ENCODE measurements around the gene KRTAP19-8.

The KRTAP19-8 gene

DNA sequence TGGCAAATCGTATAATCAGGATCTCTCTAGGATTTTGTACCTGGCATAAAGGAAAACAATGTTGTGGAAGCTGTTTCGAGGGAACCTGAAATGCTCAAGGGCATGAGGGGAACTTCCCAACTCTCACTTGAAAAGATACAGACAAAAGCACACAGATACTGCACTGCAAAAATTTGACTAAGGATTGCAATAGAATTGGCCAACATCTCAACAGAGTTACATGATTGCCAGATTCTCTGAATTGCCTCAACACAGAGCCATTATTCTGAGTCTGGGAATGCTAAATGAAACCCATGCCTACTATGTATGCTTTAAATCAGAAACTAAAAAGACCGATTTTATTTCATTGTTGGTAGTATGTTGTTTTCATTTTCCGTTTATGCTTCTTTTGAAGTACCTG lies 16.0 kb downstream of the KRTAP19-8 start:
- H3K27ac Mint-ChIP-seq = no peak overlapping the region
- no peak overlapping the region for H3K4me3 Mint-ChIP-seq
- no peaks in the 10 kb centered on the region for H3K36me3 Mint-ChIP-seq (ENCODE audit: low read depth)
- H3K27me3 Mint-ChIP-seq (ENCODE audit: low read depth) = no peaks in the 10 kb centered on the region
- TF ChIP-seq, protein P1, sequence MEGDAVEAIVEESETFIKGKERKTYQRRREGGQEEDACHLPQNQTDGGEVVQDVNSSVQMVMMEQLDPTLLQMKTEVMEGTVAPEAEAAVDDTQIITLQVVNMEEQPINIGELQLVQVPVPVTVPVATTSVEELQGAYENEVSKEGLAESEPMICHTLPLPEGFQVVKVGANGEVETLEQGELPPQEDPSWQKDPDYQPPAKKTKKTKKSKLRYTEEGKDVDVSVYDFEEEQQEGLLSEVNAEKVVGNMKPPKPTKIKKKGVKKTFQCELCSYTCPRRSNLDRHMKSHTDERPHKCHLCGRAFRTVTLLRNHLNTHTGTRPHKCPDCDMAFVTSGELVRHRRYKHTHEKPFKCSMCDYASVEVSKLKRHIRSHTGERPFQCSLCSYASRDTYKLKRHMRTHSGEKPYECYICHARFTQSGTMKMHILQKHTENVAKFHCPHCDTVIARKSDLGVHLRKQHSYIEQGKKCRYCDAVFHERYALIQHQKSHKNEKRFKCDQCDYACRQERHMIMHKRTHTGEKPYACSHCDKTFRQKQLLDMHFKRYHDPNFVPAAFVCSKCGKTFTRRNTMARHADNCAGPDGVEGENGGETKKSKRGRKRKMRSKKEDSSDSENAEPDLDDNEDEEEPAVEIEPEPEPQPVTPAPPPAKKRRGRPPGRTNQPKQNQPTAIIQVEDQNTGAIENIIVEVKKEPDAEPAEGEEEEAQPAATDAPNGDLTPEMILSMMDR (IDR thresholded peaks at IDR 0.05; ENCODE audit: unreplicated experiment in 3 of 3) = no peak
- H3K4me1 Mint-ChIP-seq = no peaks in the 10 kb centered on the region
- H3K9me3 Mint-ChIP-seq = no peaks in the 10 kb centered on the region

DNA sequence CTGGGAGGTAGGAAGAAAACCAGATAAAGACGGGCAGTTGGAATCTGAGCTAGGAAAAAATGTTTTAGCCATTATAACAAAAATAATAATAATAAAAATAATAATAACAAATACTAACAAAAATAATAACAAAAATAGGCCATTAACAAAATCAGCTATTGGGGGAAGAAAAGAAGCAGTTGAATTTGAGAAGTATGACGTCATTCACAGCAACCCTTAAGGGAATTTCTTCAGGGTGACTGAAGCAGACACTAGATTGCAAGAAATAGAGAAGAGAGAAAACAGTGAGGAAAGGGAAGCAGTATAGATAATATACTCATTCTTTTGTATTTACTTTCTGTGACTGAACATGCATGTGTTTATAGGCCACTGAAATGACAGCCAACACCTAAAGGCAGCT lies 20.0 kb downstream of the KRTAP19-8 start:
- H3K4me1 Mint-ChIP-seq = no peaks in the 10 kb centered on the region
- H3K27me3 Mint-ChIP-seq (ENCODE audit: low read depth) = no peaks in the 10 kb centered on the region
- no peak overlapping the region for H3K4me3 Mint-ChIP-seq
- H3K36me3 Mint-ChIP-seq (ENCODE audit: low read depth) = no peaks in the 10 kb centered on the region
- H3K27ac Mint-ChIP-seq = no peak overlapping the region
- TF ChIP-seq, protein P1 (IDR thresholded peaks at IDR 0.05; ENCODE audit: unreplicated experiment in 3 of 3) = no peak
- no peaks in the 10 kb centered on the region for H3K9me3 Mint-ChIP-seq

DNA sequence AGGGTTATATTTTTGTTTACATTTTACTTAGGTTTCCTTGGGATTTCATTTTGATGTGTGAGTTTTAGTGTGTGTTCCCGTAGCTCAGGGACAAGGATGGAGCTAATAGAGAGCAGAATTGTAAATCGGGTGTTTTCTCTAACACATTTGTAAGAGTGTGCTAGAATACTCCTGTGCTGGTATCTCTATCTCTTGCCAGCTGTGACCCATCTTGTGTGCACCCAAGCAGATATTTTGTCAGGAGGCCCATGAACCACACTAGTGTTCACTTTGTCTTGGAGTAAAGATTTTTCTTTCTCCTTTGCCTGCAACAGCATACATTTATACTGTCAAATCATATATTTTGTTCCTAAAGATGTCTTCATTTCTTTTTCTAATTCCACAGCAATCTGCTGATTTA lies 23.4 kb downstream of the KRTAP19-8 start:
- Mint-ChIP-seq H3K27ac (no peak overlapping the region), H3K4me1 (no peaks in the 10 kb centered on the region), H3K27me3 (ENCODE audit: low read depth) (no peaks in the 10 kb centered on the region), H3K4me3 (no peak overlapping the region), H3K9me3 (no peaks in the 10 kb centered on the region), H3K36me3 (ENCODE audit: low read depth) (no peaks in the 10 kb centered on the region)
- TF ChIP-seq, protein P1 (IDR thresholded peaks at IDR 0.05; ENCODE audit: unreplicated experiment in 3 of 3) = no peak

DNA sequence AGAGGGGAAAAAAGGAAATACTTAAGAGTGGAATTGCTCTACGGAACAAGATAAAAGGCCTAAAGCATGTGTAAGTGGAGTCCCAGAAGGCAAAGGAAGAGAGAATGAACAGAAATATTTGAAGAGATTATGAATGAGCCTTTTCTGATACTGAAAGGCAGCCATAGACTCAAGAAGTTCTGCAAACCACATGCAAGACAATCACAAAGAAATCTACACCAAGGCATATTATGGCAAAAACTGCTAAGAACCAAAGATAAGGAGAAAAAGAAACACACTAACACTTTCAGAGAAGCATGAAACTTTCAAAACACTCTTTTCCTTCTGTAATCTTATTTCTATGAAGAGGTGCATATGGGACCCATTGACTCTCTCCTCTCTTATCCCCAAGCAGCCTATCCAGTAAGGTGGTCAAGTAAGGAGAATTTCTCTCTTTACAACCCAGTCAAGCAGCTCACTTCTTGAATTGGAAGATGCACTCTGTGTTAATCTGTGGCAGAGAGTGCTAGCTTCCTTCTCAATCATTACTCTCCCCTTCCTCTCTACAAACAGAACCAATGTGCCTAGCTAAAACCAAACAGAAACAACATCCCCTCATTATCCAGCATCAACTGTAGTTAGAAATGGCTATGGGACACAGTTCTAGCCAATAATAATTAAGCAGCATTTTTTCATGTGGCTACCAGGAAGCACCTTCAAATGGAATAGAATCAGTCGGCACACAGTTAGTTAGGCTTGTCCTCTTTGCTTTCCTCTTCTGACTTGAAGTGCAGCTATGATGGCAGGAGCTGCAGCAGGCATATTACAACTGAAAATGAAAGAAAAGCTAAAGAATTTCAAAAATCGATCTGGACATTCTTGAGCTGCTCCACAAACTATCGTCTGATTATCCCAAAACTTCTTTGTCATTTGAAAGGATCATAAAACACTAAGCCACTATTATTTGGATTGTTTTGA lies 25.9 kb downstream of the KRTAP19-8 start:
- Mint-ChIP-seq H3K36me3 (ENCODE audit: low read depth) (no peaks in the 10 kb centered on the region), H3K4me3 (no peak overlapping the region), H3K4me1 (no peaks in the 10 kb centered on the region), H3K9me3 (peaks cover 5% of the 10 kb centered on the region), H3K27ac (no peak overlapping the region), H3K27me3 (ENCODE audit: low read depth) (no peaks in the 10 kb centered on the region)
- TF ChIP-seq, protein P1 (IDR thresholded peaks at IDR 0.05; ENCODE audit: unreplicated experiment in 3 of 3) = no peak

DNA sequence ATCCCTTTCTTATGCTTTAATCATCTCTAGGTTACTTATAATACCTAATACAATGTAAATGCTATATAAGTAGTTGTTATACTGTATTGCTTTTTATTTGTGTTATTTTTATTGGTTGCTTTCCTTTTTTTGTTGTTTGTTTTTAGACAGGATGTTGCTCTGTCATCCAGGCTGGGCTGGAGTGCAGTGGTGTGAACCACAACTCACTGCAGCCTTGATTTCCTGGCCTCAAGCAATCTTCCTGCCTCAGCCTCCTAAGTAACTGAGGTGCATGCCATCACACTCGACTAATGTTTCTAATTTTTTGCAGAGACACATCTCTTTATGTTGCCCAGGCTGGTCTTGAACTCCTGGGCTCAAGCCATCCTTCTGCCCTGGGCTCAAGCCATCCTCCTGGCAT lies 26.9 kb downstream of the KRTAP19-8 start:
- H3K36me3 Mint-ChIP-seq (ENCODE audit: low read depth) = no peaks in the 10 kb centered on the region
- H3K4me1 Mint-ChIP-seq = no peaks in the 10 kb centered on the region
- TF ChIP-seq, protein P1 (IDR thresholded peaks at IDR 0.05; ENCODE audit: unreplicated experiment in 3 of 3) = no peak
- no peak overlapping the region for H3K27ac Mint-ChIP-seq
- H3K4me3 Mint-ChIP-seq = no peak overlapping the region
- no peaks in the 10 kb centered on the region for H3K27me3 Mint-ChIP-seq (ENCODE audit: low read depth)
- peaks cover 6% of the 10 kb centered on the region for H3K9me3 Mint-ChIP-seq

DNA sequence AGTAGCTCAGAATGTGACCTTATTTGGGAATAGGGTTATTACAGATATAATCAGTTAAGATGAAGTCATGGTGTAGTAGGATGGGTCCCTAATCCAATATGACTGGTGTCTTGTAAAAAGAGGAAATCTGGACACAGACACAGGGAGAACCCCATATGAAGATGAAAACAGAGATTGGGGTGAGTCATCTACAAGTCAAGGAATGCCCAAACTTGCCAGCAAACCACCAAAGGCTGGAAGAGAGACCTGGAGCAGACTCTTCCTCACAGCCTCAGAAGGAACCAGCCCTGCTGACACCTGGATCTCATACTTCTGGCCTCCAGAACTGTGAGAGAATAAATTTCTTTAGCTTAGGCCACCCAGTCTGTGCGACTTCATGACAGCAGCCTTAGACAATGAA lies 29.9 kb downstream of the KRTAP19-8 start:
- Mint-ChIP-seq H3K27ac (no peak overlapping the region), H3K4me3 (no peak overlapping the region), H3K36me3 (ENCODE audit: low read depth) (no peaks in the 10 kb centered on the region), H3K27me3 (ENCODE audit: low read depth) (peaks cover 3% of the 10 kb centered on the region), H3K9me3 (peaks cover 11% of the 10 kb centered on the region), H3K4me1 (peaks cover 14% of the 10 kb centered on the region)
- TF ChIP-seq, protein P1 (IDR thresholded peaks at IDR 0.05; ENCODE audit: unreplicated experiment in 3 of 3) = no peak
